ENCODE measurements around the gene YIPF1. TPM values are rescaled to one million over a fixed set of nuclear protein-coding genes. Genes with fewer than 3 reads are reported as not detected.

Gene YIPF1
- total RNA-seq, 4 donors from 2014 or later, result 17.0 to 35.2 (median 23.9) TPM

GRCh38 chr1:53851571-53852285 lies 37.9 kb downstream of the YIPF1 start:
- no peak for TF ChIP-seq CTCF (IDR thresholded peaks at IDR 0.05; ENCODE audit: low read depth)

GRCh38 chr1:53850082-53850673 lies 39.4 kb downstream of the YIPF1 start:
- TF ChIP-seq CTCF (IDR thresholded peaks at IDR 0.05; ENCODE audit: low read depth), result no peak

- no peak for TF ChIP-seq CTCF (IDR thresholded peaks at IDR 0.05; ENCODE audit: low read depth)
Observed at GRCh38 chr1:53847980-53848379, 41.6 kb downstream of the YIPF1 start.

GRCh38 chr1:53842347-53842746 lies 47.2 kb downstream of the YIPF1 start:
- no peak for TF ChIP-seq CTCF (IDR thresholded peaks at IDR 0.05; ENCODE audit: low read depth)

- TF ChIP-seq CTCF (IDR thresholded peaks at IDR 0.05; ENCODE audit: low read depth), result no peak
Observed at GRCh38 chr1:53838654-53838974, 51.0 kb downstream of the YIPF1 start.

- no peak for TF ChIP-seq CTCF (IDR thresholded peaks at IDR 0.05; ENCODE audit: low read depth)
Observed at GRCh38 chr1:53837924-53838653, 51.5 kb downstream of the YIPF1 start, which contains the start of gene NDC1. Gene NDC1 (minus strand): TSS chr1:53838296. CDS start chr1:53838261, 35 bp downstream.

GRCh38 chr1:53837646-53837923 lies 52.0 kb downstream of the YIPF1 start:
- no peak for TF ChIP-seq CTCF (IDR thresholded peaks at IDR 0.05; ENCODE audit: low read depth)

Data from subcutaneous adipose tissue (tissue), 4 donors.